Choroid plexus epithelial cell (primary cell): ENCODE results near the gene NCR2.
A peak's percentile ranks its signal among the peaks of the same experiment; 100 is the strongest.

Experiments
- DNase-seq: peaks from one replicate; pipeline ENCODE4 v3.0.0-alpha.2; 2010; ENCODE audit warnings: low read depth
- H3K4me3 ChIP-seq: 2 replicates; pipeline ENCODE4 v1.5.1; 2011; ENCODE audit warnings: low read depth, mild to moderate bottlenecking, control low read depth, low read length, moderate library complexity
- TF ChIP-seq, protein P1 (sequence below): conservative IDR thresholded peaks from 2 replicates; pipeline ENCODE4 v1.5.1; 2011; ENCODE audit warnings: low read depth, mild to moderate bottlenecking, control low read depth, inconsistent platforms, low read length, moderate library complexity

Gene NCR2

DNA sequence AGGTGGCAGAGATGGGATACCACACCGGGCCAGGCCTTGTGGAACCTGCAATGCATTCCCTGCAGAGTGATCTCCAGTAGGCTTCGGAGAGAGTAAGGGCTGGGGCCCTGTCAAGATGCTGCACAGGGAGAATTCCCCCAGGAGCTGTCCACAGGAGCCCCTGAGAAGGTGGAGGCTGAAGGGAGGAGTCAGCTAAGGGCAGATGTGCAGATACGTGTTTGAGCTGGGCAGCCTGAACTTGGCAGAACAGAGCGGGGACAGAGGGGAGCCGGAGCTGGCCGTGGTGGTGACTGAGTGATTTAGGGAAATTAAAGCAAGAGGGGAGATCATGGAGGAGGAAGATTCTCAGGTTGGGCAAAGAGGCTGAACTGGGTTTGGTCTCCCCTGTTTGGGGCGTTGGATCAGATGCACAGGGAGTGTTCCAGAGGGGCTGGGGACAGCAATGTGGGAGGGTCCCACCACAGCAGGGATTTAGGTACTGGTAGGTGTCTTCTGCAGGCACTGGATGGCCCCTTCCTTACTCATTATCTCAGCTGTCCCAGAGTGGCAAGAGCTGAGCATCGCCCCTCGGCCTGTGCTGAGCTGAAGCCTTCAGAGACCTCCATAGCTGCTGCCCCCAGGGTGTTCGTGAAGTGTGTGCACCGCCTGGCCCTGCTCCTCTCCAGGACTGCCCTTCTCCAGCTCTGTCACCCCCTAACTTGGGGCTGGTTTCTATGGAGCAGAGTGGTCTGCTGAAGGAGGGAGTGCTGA lies 3.8 kb upstream of the NCR2 start:
- TF ChIP-seq, protein P1, sequence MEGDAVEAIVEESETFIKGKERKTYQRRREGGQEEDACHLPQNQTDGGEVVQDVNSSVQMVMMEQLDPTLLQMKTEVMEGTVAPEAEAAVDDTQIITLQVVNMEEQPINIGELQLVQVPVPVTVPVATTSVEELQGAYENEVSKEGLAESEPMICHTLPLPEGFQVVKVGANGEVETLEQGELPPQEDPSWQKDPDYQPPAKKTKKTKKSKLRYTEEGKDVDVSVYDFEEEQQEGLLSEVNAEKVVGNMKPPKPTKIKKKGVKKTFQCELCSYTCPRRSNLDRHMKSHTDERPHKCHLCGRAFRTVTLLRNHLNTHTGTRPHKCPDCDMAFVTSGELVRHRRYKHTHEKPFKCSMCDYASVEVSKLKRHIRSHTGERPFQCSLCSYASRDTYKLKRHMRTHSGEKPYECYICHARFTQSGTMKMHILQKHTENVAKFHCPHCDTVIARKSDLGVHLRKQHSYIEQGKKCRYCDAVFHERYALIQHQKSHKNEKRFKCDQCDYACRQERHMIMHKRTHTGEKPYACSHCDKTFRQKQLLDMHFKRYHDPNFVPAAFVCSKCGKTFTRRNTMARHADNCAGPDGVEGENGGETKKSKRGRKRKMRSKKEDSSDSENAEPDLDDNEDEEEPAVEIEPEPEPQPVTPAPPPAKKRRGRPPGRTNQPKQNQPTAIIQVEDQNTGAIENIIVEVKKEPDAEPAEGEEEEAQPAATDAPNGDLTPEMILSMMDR, result no peak
- no peak overlapping the region for H3K4me3 ChIP-seq
- DNase-seq, result no peak

DNA sequence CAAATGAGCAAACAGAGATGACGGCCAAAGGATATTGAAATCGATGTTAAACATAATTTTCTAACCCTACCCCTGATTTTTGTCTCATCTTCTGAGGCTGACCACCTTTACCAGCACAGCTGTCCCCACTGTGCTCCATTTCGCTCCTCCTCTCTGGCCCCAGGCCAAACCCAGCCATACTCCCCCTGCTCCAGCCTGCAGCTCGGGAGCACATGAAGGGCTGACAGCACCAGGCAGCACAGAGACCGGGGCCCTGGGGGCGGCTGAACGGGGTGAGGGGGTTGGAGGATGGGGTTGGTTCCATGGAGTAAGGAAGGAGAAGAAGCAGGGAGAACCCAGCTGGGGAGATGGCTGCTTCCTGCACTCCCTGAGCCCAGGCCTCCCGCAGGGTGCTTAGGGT lies 3.2 kb upstream of the NCR2 start:
- no peak for DNase-seq
- H3K4me3 ChIP-seq, result no peak overlapping the region
- TF ChIP-seq, protein P1, result no peak

DNA sequence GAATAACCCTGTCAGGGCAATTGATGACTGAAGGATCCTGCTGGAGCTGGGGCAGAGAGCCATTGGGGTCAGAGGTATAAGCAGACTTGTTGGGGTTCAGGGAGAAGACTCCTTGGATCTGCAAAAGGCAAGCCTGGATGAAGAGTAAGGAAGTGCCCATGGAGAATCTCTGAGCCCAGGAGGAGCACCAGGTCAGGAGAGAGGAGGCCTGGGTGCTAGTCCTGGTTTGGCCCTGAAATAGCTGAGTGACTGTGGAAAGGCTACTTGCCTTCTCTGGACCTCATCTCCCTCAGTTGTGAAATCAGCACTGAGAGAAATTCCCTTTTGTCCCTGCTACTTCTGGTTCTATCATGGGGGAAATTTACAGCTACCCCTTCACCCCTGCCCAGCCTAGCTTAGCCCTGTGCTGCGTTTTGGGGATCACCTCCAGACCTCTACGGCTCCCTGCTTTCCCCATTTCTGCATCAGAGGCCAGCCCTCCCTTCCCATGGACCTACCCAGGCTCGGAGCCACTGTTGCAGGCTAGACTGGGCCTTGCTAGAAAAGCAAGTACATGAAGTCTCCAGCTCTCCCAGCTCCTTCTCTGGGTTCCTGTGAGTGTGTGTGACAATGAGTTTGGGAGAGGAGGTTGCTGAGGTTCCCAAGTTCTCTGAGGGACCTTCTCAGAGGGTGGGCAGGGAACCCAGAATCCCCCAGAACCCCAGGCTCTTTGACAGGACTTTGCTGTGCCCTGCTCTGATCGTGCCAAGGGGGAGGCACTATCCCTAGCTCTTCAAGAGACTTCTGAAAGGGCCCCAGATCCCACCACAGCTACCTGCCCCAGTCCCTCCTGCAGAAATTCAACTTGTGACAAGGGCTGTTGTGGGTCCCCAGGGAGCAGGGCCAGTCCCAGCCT lies 2.3 kb upstream of the NCR2 start:
- no peak overlapping the region for H3K4me3 ChIP-seq
- no peak for DNase-seq
- TF ChIP-seq, protein P1, result no peak

DNA sequence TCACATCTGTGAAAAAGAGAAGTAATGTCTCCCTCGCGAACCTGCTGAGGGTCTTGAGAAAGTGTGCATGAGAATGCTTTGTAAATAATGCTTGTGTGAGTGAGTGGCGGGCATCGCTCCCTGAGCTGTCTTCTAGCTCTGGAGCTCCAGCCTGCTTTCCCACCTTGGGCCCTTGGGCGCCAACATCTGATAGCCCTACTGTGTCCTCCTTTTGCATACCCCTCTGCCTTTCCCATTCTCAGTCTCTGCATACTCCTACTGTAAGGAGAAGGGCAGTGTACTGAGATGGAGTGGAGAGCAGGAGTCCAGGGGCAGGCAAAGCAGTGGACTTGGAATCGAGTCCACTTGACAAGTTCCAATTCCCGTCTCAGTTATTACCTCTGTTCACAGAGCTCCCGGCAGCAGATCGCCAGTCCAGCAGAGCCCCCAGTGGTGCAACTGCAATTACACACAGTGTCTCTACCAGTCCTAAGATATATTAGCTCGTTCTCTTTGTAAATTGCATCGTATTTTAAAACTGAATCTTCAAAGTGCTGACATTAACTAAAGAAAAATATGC lies 847 bp upstream of the NCR2 start:
- DNase-seq, result peak; percentile 60
- TF ChIP-seq, protein P1, result peak; percentile 68
- no peak overlapping the region for H3K4me3 ChIP-seq

DNA sequence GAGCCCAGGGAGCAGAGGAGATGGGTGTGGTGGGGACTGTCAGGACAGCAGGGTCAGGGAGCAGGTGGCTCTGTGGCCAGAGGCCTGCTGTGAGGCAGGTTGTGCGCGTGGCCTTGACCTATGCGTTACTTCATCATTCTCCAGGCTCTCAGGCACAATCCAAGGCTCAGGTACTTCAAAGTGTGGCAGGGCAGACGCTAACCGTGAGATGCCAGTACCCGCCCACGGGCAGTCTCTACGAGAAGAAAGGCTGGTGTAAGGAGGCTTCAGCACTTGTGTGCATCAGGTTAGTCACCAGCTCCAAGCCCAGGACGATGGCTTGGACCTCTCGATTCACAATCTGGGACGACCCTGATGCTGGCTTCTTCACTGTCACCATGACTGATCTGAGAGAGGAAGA lies 535 bp downstream of the NCR2 start:
- no peak for DNase-seq
- TF ChIP-seq, protein P1, result no peak

DNA sequence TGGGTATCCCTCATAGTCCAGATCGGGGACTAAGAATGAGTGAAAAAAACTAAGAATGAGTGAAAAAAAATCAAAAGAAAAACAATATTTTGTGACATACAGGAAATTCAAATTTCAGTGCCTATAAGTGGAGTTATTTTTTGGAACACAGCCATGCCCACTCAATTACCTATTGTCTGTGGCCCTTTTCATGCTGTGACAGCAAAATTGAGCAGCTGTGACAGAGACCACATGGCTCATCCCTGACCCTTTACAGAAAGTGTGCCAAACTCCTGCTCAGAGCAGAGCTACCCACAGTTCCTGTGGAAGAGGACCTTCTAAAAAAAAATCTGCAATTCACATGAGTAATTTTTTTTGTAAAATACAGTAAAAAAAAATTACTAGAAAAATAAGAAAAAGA lies 1.4 kb downstream of the NCR2 start:
- TF ChIP-seq, protein P1, result no peak
- H3K4me3 ChIP-seq, result no peak overlapping the region
- no peak for DNase-seq

More for the DNA sequence above, 535 bp downstream of the NCR2 start:
- no peak overlapping the region for H3K4me3 ChIP-seq
